ENCODE measurements around the gene ATP2B2.

Gene ATP2B2

DNA sequence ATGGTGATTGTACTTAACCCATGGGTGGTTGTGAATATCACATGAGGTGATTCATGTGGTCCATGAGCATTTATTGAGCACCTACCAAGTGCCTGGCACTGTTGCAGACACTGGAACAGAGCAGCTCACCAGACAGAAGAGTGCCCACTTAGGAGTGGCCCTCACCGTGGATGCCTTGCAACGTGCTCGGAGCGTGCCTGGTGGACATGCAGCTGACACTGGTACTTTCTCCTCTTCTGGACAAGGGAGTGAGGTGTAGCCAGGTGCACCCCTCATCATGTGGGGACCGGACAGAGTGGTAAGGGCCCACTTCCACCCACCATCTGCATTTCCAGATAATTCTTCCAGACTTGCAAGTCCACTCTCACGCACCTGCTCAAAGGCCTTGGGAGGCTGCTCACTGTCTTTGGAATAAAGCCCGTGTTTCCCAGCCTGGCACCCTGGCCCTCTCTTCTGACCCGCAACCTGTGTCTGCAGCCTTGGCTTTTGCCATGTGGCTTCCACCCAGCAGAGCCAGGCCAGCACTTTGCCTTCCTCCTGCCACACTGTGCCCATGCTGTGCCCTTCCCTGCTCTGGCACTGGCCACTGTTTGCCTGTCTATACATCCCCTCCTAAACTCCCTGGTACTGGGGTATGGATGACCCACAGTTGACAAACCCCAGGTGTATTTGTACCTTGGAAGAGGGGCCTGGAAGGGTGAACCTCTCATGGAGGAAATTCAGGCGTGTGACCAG is 93.6 kb downstream of the ATP2B2 start:
- DNase-seq (ENCODE audit: low spot score): no peak
- Histone ChIP-seq H3K27ac (no peak overlapping the region), H3K4me3 (no peak overlapping the region)
- no peak for TF ChIP-seq CTCF (IDR thresholded peaks at IDR 0.05)

DNA sequence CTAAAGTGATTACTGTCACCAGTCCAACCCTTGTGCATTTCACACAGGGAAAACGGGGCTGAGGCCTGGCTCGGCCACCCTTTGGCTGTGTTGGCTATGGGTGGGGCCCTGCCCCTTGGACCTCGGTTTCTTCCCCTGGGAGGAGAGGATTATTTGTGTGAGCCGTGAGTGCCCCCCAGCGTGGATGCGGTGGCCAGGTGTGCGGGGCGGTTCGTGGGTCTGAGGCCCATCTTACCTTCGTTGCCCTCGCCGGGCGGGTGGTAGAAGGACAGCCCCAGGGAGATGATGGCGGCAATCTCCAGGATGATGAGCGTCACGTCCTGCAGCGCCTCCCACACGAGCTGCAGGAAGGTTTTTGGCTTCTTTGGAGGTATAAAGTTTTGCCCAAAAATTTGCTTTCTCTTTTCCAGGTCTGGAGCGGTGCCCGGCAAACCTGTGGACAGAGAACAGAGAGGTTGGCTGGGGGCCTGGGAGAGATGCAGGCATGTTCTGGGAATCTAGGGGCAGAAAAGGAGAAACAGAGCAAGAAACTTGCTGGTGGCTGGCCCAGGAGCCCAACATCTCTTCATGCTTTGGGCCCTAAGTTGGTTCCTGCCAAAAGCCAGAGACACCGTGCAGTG is 94.9 kb downstream of the ATP2B2 start:
- H3K4me3 ChIP-seq: no peak overlapping the region
- no peak for DNase-seq (ENCODE audit: low spot score)
- no peak for TF ChIP-seq CTCF (IDR thresholded peaks at IDR 0.05)
- H3K27ac ChIP-seq: no peak overlapping the region

GRCh38 chr3:10408680-10409079 is 96.7 kb downstream of the ATP2B2 start:
- DNase-seq (ENCODE audit: low spot score): no peak
- Histone ChIP-seq H3K27ac (no peak overlapping the region), H3K4me3 (no peak overlapping the region)
- TF ChIP-seq CTCF (IDR thresholded peaks at IDR 0.05): no peak

DNA sequence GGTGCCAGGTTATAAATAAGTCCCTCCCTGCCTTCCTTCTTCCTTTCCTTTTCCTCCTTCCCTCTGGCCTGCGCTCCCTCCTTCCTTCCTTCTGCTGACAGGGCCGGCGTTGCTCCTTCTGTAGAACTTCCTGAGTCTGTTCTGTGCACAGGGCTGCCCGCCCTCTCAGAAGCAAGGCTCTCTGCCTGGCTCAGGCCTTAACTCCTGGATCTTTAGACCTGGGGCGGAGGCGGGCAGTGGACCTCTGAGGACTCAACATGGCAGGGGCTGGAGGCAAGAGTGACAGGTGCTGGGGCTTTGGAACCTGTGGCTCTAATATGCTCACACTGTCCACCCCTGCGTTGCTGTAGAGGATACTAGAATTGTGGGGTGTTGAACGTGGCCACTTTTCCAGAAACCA is 98.0 kb downstream of the ATP2B2 start:
- no peak for TF ChIP-seq CTCF (IDR thresholded peaks at IDR 0.05)
- DNase-seq (ENCODE audit: low spot score): no peak
- no peak overlapping the region for H3K27ac ChIP-seq
- no peak overlapping the region for H3K4me3 ChIP-seq

DNA sequence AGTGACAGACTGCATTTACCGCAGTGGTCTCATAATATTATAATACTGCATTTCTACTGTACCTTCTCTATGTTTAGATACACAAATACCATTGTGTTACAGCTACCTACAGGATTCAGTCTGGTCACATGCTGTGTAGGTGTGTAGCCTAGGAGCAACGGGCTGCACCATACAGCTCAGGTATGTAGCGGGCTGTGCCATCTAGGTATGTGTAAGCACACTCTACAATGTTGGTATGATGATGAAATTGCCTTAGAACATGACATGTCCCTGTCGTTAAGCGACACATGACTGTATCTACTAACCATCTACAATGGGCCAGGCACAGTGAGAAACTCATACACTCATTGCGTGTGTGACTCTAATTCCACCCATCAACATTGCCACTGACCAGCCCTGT is 99.0 kb downstream of the ATP2B2 start:
- TF ChIP-seq CTCF (IDR thresholded peaks at IDR 0.05): no peak
- H3K4me3 ChIP-seq: no peak overlapping the region
- H3K27ac ChIP-seq: no peak overlapping the region
- DNase-seq (ENCODE audit: low spot score): no peak

DNA sequence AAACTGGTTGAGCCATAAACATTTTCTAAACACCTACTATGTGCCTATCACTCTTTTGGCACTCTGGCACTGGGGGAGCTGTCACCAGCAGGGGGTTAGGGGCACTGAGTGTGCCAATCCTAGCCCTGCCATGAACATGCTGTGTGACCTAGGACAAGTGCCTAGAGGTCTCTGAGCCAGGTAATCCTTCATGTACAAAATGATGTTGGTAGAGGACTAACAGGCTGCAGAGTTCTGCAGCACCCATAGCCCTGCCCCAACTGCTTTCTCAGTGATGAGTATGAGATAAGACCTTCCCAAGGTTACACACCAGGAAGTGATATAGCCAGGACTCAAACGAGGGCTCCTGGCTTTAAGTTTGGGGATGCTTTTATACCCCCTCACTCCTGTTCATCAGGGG is 99.6 kb downstream of the ATP2B2 start:
- Histone ChIP-seq H3K27ac (no peak overlapping the region), H3K4me3 (no peak overlapping the region)
- no peak for TF ChIP-seq CTCF (IDR thresholded peaks at IDR 0.05)
- DNase-seq (ENCODE audit: low spot score): no peak

- Histone ChIP-seq H3K4me3 (no peak overlapping the region), H3K27ac (no peak overlapping the region)
- no peak for DNase-seq (ENCODE audit: low spot score)
- no peak for TF ChIP-seq CTCF (IDR thresholded peaks at IDR 0.05)
Observed at GRCh38 chr3:10404876-10405275, 100.5 kb downstream of the ATP2B2 start.

All from coronary artery (tissue), 2 donors.